Mucosa of descending colon (tissue), 3 donors: Measurements from ENCODE around the gene YPEL1. TPM values are rescaled to one million over a fixed set of nuclear protein-coding genes. Genes with fewer than 3 reads are reported as not detected.

Source experiments
- ATAC-seq: fragments of 200-7000 bp; cut with Tn5 transposase; one replicate; pipeline ENCODE4 v1.9.1; 2020; ENCODE audit warnings: mild to moderate bottlenecking, moderate library complexity
- DNase-seq, 3 donors: peaks; one replicate each; pipeline ENCODE4 v3.0.0-alpha.2; 2020
- H3K36me3 ChIP-seq: fragments of 200-600 bp; one replicate; pipeline ENCODE4 v1.8.0; 2021; ENCODE audit warnings: low read depth, mild to moderate bottlenecking
- H3K4me1 ChIP-seq: fragments of 200-600 bp; one replicate; pipeline ENCODE4 v1.8.0; 2021; ENCODE audit warnings: low read depth, mild to moderate bottlenecking
- H3K4me3 ChIP-seq: fragments of 200-600 bp; one replicate; pipeline ENCODE4 v1.8.0; 2021; ENCODE audit warnings: mild to moderate bottlenecking
- H3K9me3 ChIP-seq: fragments of 200-600 bp; one replicate; pipeline ENCODE4 v1.8.0; 2021; ENCODE audit warnings: mild to moderate bottlenecking
- intact Hi-C, 2 donors: fragments of 100-400 bp; cut with DNase I in 1 of 2; cut with micrococcal nuclease in 1 of 2; formaldehyde crosslinking; loops; one replicate each; pipeline versions ENCODE4 v1.11.0 to v1.11.1; 2022; cut with DNase I, micrococcal nuclease
- total RNA-seq, 3 donors: library from RNA; stranded (reverse); fragmentation: NEBNext Ultra II Directional in 2 of 3; extraction: Animal tissue kit (Norgen Biotek cat#: 25700) in 2 of 3; gene quantifications; one replicate each; pipeline versions ENCODE4 v1.2.1 to v1.2.4, GENCODE V29; 2021 to 2023
- TF ChIP-seq, protein P1 (sequence below): fragments of 200-600 bp; IDR thresholded peaks from one replicate; pipeline ENCODE4 v1.8.0; 2022; ENCODE audit warnings: antibody characterized with exemption, mild to moderate bottlenecking
- donor health status: DM: no; HTN: no; CAD: no; lungs with moderate emphysema.
- donor health status: DM: no; HTN: no; CAD: no.
- donor health status: DM: no; HTN: yes; CAD: no.

The YPEL1 gene
- total RNA-seq, 3 donors from 2014 or later = 2.7 to 6.8 (median 2.8) TPM

DNA sequence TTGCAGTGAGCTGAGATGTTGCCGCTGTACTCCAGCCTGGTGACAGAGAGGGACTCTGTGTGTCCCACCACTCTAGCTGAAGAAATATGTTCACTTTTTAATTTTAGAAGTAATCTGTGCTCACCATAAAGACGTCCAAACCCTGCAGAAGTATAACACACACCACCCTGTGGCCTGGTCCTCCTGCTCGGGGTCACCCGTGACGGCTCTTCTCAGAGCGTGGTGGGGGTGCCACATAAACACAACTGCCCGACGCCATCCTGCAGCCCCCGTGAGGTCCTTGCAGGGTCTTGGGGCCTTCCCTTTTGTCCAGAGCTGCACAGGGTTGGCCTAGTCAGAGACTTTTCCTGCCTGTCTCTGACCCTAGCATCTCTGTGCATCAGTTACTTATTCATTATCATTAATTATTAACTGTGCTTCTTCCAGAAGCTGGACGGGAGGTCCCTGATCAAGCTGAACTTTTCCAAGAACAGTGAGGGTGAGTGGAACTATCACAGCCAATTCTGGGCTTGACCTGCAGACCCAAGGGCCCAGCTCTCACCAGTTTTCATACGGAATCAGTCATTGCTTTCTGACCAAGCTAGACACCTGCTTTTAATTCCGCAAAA lies 60.9 kb downstream of the YPEL1 start:
- Histone ChIP-seq H3K4me3 (no peak overlapping the region), H3K9me3 (no peaks in the 10 kb centered on the region), H3K36me3 (no peaks in the 10 kb centered on the region), H3K4me1 (no peaks in the 10 kb centered on the region)
- TF ChIP-seq, protein P1, sequence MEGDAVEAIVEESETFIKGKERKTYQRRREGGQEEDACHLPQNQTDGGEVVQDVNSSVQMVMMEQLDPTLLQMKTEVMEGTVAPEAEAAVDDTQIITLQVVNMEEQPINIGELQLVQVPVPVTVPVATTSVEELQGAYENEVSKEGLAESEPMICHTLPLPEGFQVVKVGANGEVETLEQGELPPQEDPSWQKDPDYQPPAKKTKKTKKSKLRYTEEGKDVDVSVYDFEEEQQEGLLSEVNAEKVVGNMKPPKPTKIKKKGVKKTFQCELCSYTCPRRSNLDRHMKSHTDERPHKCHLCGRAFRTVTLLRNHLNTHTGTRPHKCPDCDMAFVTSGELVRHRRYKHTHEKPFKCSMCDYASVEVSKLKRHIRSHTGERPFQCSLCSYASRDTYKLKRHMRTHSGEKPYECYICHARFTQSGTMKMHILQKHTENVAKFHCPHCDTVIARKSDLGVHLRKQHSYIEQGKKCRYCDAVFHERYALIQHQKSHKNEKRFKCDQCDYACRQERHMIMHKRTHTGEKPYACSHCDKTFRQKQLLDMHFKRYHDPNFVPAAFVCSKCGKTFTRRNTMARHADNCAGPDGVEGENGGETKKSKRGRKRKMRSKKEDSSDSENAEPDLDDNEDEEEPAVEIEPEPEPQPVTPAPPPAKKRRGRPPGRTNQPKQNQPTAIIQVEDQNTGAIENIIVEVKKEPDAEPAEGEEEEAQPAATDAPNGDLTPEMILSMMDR = no peak
- no peak for DNase-seq
- intact Hi-C loops = no loop called here
- ATAC-seq = no peak

DNA sequence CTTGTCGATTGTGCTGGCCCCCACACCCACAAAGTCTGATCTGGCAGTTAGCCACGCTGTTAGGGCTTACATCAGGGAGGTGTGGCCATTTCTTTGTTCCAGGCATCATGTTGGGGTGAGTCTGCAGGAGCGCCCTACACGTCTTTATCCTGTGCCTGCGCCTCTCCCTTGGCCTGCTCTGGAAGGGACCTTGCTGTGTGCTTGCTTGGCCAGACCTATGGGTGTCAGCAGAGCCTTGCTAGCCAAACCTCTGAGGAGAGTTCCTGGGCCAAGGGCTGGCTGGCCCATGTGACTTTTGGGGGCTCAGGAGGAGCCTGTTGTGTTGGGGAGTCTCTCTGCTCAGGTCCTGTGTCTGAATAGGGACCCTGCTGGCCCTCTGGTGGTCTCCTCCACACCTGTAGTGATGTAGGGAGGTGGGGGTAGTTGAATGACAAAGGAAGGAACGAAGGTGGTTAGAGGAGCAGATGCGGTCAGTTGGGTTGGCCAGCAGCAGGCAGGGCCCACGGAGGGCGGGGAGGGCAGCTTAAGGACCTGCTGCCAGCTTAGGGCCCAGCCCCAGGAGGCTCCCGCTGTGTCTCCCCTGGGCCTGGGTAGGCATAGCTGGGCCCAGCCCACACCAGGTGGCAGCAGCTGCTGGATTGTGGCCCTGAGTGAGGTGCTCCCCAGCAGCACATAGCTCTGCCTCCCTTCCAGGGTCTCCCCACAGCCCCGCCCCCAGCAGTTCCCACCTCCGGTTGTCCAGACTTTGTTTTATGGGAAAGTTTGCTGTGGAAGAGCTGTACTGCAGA lies 61.9 kb downstream of the YPEL1 start:
- no peaks in the 10 kb centered on the region for H3K9me3 ChIP-seq
- DNase-seq (no peak), ATAC-seq (no peak)
- no peaks in the 10 kb centered on the region for H3K36me3 ChIP-seq
- no peak overlapping the region for H3K4me3 ChIP-seq
- intact Hi-C loops = no loop called here
- H3K4me1 ChIP-seq = no peaks in the 10 kb centered on the region
- TF ChIP-seq, protein P1 = no peak

DNA sequence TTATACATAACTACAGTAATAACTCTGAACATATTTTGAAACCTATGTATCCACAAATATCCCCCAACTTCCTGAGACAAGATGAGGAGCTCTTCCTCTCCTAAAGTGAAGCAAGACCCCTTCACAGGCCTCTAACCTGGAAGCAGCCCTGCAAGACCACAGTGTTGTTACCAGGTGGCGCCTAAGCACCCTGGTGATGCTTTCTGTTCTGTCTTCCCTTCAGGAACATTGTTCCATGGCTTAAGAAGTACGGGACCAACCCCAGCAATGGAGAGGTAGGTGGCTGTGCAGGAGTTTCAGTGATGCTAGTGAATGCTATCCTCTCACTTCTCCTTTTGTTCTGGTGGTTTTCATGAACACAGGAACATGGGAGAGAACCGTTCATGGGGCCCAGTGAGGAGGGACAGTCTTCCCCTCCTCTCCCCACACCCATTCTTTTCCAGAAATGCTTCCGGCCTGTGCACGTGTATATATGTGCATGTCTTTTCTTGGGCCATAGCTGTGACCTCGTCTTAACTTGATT lies 63.4 kb downstream of the YPEL1 start:
- ATAC-seq = no peak
- intact Hi-C loops = no loop called here
- Histone ChIP-seq H3K4me1 (no peaks in the 10 kb centered on the region), H3K36me3 (no peaks in the 10 kb centered on the region), H3K4me3 (no peak overlapping the region), H3K9me3 (no peaks in the 10 kb centered on the region)
- TF ChIP-seq, protein P1 = no peak
- no peak for DNase-seq

DNA sequence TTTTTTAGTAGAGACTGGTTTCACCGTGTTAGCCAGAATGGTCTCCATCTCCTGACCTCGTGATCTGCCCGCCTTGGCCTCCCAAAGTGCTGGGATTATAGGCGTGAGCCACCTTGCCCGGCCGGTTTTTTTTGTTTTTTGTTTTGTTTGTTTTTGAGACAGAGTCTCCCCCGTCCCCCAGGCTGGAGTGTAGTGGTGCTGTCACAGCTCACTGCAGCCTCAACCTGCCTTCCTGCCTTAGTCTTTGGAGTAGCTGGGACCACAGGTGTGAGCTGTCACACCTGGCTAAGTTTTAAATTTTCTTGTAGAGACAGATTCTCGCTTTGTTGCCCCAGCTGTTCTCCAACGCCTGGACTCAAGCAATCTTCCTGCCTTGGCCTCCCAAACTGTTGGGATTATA lies 66.6 kb downstream of the YPEL1 start:
- Histone ChIP-seq H3K9me3 (no peaks in the 10 kb centered on the region), H3K36me3 (no peaks in the 10 kb centered on the region), H3K4me3 (no peak overlapping the region), H3K4me1 (peaks cover 9% of the 10 kb centered on the region)
- ATAC-seq (no peak), DNase-seq (no peak)
- intact Hi-C loops = no loop called here
- TF ChIP-seq, protein P1 = no peak

DNA sequence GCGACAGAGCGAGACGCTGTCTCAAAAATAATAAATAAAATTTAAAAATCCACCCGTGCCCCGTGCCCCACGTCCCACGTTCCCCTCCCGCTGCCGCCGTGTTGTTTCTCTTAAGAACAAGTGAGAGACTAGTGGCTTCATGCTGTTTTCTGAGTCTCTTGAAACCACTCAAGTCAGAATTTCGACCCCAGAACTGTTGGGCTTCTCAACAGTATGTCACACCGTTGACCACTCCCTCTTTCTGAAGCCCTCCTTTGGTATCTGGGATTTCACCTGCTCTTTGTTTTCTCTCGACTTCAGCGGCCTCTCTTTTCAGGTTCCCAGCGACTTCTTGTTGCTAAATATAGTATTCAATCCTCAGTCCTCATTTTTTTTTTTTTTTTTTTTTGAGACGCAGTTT lies 68.8 kb downstream of the YPEL1 start:
- H3K4me1 ChIP-seq = peaks cover 9% of the 10 kb centered on the region
- peak in 1 of 3 donors; percentile 22 for DNase-seq
- H3K9me3 ChIP-seq = no peaks in the 10 kb centered on the region
- intact Hi-C loops = no loop called here
- ATAC-seq = no peak
- H3K4me3 ChIP-seq = peak overlapping the region; percentile 6
- H3K36me3 ChIP-seq = no peaks in the 10 kb centered on the region
- TF ChIP-seq, protein P1 = no peak
